A549 (cell line): ENCODE measurements around the gene ENTPD5.

Experiments used
- EP300 ChIP-seq, 2 experiments: fragments of >200 bp; sonication (Bioruptor Twin); formaldehyde crosslinking; IDR thresholded peaks; 2 replicates in 1 of 2; 3 replicates in 1 of 2; pipeline ENCODE4 v1.6.1; 2016 to 2017
- MAZ ChIP-seq: fragments of 150-350 bp; IDR thresholded peaks from 2 replicates; pipeline ENCODE4 v1.6.1; 2014; ENCODE audit warnings: antibody characterized with exemption, low read depth, low read length, borderline replicate concordance
- POLR2A ChIP-seq: IDR thresholded peaks from 2 replicates; pipeline ENCODE4 v1.6.1; 2012; ENCODE audit warnings: mild to moderate bottlenecking, low read length
- SMC3 ChIP-seq: fragments of >200 bp; sonication (Bioruptor Twin); formaldehyde crosslinking; IDR thresholded peaks from 3 replicates; pipeline ENCODE4 v1.6.1; 2018; ENCODE audit warnings: inconsistent platforms
- ZFP36 ChIP-seq: fragments of 450-650 bp; IDR thresholded peaks from 2 replicates; pipeline ENCODE4 v1.6.1; 2014; ENCODE audit warnings: borderline replicate concordance; ENCODE audit not compliant: partially characterized antibody
- TF ChIP-seq, protein P1 (sequence below): fragments of >200 bp; sonication (Bioruptor Twin); formaldehyde crosslinking; IDR thresholded peaks from 3 replicates; pipeline ENCODE4 v1.5.1; 2016
- TF ChIP-seq, protein P2 (sequence below): fragments of 150-350 bp; IDR thresholded peaks from 2 replicates; pipeline ENCODE4 v1.6.1; 2014; ENCODE audit warnings: low read depth, mild to moderate bottlenecking, low read length

DNA sequence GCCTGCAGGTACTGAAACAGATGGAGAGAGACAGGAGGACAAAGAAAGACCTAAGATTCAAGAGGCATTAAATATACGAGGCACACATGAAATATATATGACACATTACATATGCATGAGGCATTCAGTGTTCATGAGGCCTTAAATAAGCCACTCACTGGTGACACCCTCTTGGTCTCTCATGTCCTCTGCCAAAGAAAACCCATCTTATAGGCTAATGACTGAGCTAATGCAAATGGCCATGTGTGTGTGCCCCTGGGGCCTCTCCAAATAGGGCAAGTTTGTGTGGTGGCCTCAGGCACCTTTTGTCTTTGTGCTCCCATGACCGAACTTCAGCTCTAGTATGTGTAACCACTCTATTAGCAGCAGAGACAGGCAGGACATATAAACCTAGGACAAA, 50.2 kb downstream of the ENTPD5 start:
- TF ChIP-seq SMC3 (no peak), POLR2A (no peak), MAZ (no peak), ZFP36 (no peak), EP300 (IDR thresholded peaks at IDR 0.05) (no peak)
- TF ChIP-seq, protein P1, sequence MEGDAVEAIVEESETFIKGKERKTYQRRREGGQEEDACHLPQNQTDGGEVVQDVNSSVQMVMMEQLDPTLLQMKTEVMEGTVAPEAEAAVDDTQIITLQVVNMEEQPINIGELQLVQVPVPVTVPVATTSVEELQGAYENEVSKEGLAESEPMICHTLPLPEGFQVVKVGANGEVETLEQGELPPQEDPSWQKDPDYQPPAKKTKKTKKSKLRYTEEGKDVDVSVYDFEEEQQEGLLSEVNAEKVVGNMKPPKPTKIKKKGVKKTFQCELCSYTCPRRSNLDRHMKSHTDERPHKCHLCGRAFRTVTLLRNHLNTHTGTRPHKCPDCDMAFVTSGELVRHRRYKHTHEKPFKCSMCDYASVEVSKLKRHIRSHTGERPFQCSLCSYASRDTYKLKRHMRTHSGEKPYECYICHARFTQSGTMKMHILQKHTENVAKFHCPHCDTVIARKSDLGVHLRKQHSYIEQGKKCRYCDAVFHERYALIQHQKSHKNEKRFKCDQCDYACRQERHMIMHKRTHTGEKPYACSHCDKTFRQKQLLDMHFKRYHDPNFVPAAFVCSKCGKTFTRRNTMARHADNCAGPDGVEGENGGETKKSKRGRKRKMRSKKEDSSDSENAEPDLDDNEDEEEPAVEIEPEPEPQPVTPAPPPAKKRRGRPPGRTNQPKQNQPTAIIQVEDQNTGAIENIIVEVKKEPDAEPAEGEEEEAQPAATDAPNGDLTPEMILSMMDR: no peak
- TF ChIP-seq, protein P2, sequence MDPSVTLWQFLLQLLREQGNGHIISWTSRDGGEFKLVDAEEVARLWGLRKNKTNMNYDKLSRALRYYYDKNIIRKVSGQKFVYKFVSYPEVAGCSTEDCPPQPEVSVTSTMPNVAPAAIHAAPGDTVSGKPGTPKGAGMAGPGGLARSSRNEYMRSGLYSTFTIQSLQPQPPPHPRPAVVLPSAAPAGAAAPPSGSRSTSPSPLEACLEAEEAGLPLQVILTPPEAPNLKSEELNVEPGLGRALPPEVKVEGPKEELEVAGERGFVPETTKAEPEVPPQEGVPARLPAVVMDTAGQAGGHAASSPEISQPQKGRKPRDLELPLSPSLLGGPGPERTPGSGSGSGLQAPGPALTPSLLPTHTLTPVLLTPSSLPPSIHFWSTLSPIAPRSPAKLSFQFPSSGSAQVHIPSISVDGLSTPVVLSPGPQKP: no peak
